Mucosa of descending colon (tissue), 3 donors: ENCODE results near the gene MBD3L1. TPM values are rescaled to one million over a fixed set of nuclear protein-coding genes. Genes with fewer than 3 reads are reported as not detected.

Experiments used
- ATAC-seq: fragments of 200-7000 bp; cut with Tn5 transposase; one replicate; pipeline ENCODE4 v1.9.1; 2020; ENCODE audit warnings: mild to moderate bottlenecking, moderate library complexity
- DNase-seq, 3 donors: peaks; one replicate each; pipeline ENCODE4 v3.0.0-alpha.2; 2020
- H3K36me3 ChIP-seq: fragments of 200-600 bp; one replicate; pipeline ENCODE4 v1.8.0; 2021; ENCODE audit warnings: low read depth, mild to moderate bottlenecking
- H3K4me1 ChIP-seq: fragments of 200-600 bp; one replicate; pipeline ENCODE4 v1.8.0; 2021; ENCODE audit warnings: low read depth, mild to moderate bottlenecking
- H3K4me3 ChIP-seq: fragments of 200-600 bp; one replicate; pipeline ENCODE4 v1.8.0; 2021; ENCODE audit warnings: mild to moderate bottlenecking
- H3K9me3 ChIP-seq: fragments of 200-600 bp; one replicate; pipeline ENCODE4 v1.8.0; 2021; ENCODE audit warnings: mild to moderate bottlenecking
- CTCF ChIP-seq: fragments of 200-600 bp; IDR thresholded peaks from one replicate; pipeline ENCODE4 v1.8.0; 2022; ENCODE audit warnings: antibody characterized with exemption, mild to moderate bottlenecking
- intact Hi-C, 2 donors: fragments of 100-400 bp; cut with DNase I in 1 of 2; cut with micrococcal nuclease in 1 of 2; formaldehyde crosslinking; loops; one replicate each; pipeline versions ENCODE4 v1.11.0 to v1.11.1; 2022; cut with DNase I, micrococcal nuclease
- long read RNA-seq, 2 donors: library from polyadenylated mRNA; unstranded; transcript quantifications; one replicate each; pipeline ENCODE4 v2.0.0, GENCODE V29; 2019 to 2021
- total RNA-seq, 3 donors: library from RNA; stranded (reverse); fragmentation: NEBNext Ultra II Directional in 2 of 3; extraction: Animal tissue kit (Norgen Biotek cat#: 25700) in 2 of 3; gene quantifications; one replicate each; pipeline versions ENCODE4 v1.2.1 to v1.2.4, GENCODE V29; 2021 to 2023
- donor health status: DM: no; HTN: no; CAD: no; lungs with moderate emphysema.
- donor health status: DM: no; HTN: no; CAD: no.
- donor health status: DM: no; HTN: yes; CAD: no.

MBD3L1 gene
- total RNA-seq, result not detected
- long read RNA-seq, donor 1, result 0 reads
- long read RNA-seq, donor 2, result 0 reads

DNA sequence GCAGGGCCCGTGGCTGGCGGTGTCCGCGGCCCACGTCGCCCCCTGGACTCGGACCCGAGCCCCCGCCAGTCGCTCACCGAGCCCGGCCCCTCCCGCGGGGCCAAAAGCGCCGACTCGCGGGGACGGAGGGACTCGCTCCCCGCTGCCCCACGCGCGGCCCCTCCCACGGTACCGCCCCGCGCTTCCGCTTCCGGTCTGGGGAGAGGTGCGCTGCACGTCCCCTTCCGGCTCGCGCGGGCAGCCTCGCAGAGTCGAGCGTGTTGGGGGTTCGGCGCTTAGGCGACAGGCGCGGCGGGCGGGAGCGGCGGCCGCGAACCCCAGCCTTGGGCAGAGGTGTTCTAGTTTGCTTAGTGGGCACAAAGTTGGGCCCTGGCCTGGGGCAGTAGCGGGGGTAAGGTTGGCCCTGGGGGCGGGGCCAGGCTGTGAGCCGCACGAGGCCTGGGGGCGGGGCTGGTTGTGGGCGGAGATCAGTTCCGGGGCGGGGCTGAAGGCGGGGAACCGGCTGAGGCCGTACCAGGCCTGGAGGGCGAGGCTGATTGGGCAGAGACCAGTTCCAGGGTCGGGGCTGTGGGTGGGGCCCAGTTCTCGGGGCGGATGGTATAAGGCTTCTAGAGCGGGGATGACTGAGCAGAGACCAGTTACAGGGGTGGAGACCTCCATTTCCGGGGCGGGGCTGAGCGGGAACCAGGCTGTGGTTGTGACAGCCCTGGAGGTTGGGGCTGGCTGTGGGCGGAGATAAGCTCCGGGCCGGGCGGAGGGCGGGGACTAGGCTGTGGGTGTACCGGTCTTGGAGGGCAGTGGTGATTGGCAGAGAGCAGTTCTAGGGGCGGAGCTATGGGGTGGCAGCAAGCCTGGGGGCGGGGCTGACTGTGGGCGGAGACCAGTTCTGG lies at the start of gene MBD3L1, which contains the start of gene ZNF558:
Gene MBD3L1, plus strand, starts transcription at position 246 of the 890 bp plus-strand sequence. CDS start 10,302 bp downstream, outside the sequence.
Gene ZNF558, minus strand, starts transcription at position 173 of the 890 bp plus-strand sequence. CDS start 9,645 bp downstream, outside the sequence.
- Histone ChIP-seq H3K9me3 (no peaks in the 10 kb centered on the region), H3K4me1 (peaks cover 9% of the 10 kb centered on the region), H3K4me3 (peak within 1 kb of the TSS; percentile 78), H3K36me3 (no peaks in the 10 kb centered on the region)
- peak; percentile 94 for ATAC-seq
- intact Hi-C loops, result no loop called here
- peak; percentile 99 for DNase-seq
- TF ChIP-seq CTCF, result peak; percentile 26

- no peak overlapping the region for H3K4me3 ChIP-seq
- no peaks in the 10 kb centered on the region for H3K36me3 ChIP-seq
- no peak for DNase-seq
- H3K9me3 ChIP-seq, result peaks cover 26% of the 10 kb centered on the region
- TF ChIP-seq CTCF, result no peak
- H3K4me1 ChIP-seq, result no peaks in the 10 kb centered on the region
- no peak for ATAC-seq
- intact Hi-C loops, result no loop called here
Measured at GRCh38 chr19:8794823-8795222, 37.4 kb upstream of the MBD3L1 start.

DNA sequence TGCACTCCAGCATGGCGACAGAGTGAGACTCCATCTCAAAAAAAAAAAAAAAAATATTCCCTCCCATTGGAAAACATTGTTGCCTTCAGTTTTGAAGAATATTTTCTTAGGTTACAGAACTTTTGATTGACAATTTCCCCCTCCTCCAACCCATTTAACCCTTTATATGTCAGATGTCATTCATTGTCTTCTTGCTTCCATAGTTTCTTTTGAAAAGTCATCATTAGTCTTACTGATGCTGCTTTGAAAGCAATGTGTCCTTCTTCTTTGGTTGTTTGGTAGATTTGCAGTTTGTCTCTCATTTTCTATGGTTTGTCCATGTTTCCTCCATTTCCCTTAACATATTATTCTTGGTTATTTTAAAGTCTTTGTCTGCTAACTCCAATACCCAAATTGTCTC lies 25.5 kb upstream of the MBD3L1 start:
- Histone ChIP-seq H3K4me3 (no peak overlapping the region), H3K36me3 (peaks cover 12% of the 10 kb centered on the region), H3K4me1 (no peaks in the 10 kb centered on the region), H3K9me3 (peaks cover 96% of the 10 kb centered on the region)
- TF ChIP-seq CTCF, result no peak
- ATAC-seq (no peak), DNase-seq (no peak)
- intact Hi-C loops, result no loop called here

GRCh38 chr19:8811315-8812172 lies 20.6 kb upstream of the MBD3L1 start:
- no peak for ATAC-seq
- peaks cover 39% of the 10 kb centered on the region for H3K36me3 ChIP-seq

More at GRCh38 chr19:8811315-8812172, 20.6 kb upstream of the MBD3L1 start:
- Histone ChIP-seq H3K4me3 (no peak overlapping the region), H3K4me1 (no peaks in the 10 kb centered on the region), H3K9me3 (peaks cover 98% of the 10 kb centered on the region)
- no peak for DNase-seq
- TF ChIP-seq CTCF, result no peak
- intact Hi-C loops, result no loop called here
